ENCODE results near the gene LIN52.

Gene LIN52

DNA sequence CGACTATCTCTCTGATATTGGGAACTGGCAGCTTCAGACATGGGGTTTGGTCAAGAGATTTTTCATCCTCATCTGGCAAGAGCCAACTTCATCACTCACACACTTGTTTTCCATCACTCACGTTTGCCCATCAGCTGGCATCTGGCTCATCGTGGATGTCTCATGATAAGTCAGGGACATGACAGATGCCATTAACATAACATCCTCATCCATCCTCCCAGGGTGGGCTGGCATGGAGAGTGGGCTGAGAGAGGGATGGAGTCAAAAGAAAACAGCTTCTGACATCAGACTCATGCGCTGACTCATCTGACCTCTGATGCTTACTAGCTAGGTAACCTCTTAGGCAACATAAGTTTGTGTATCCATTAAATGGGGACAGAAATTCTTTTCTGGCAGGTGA lies 152.7 kb downstream of the LIN52 start:
- DNase-seq (ENCODE audit: low read depth in 2 of 2), result no peak

- no peak for DNase-seq (ENCODE audit: low read depth in 2 of 2)
Measured at GRCh38 chr14:74238974-74239847, 154.5 kb downstream of the LIN52 start, which contains the start of gene VSX2. TSS of gene VSX2 (plus strand) at chr14:74239449. CDS start at chr14:74239562, 113 bp downstream.

- DNase-seq (ENCODE audit: low read depth in 2 of 2), result no peak
Measured at GRCh38 chr14:74239848-74240793, 155.4 kb downstream of the LIN52 start.

- DNase-seq (ENCODE audit: low read depth in 2 of 2), result no peak
Measured at GRCh38 chr14:74240794-74241651, 156.3 kb downstream of the LIN52 start.

GRCh38 chr14:74241652-74242017 lies 156.9 kb downstream of the LIN52 start:
- DNase-seq (ENCODE audit: low read depth in 2 of 2), result no peak

DNA sequence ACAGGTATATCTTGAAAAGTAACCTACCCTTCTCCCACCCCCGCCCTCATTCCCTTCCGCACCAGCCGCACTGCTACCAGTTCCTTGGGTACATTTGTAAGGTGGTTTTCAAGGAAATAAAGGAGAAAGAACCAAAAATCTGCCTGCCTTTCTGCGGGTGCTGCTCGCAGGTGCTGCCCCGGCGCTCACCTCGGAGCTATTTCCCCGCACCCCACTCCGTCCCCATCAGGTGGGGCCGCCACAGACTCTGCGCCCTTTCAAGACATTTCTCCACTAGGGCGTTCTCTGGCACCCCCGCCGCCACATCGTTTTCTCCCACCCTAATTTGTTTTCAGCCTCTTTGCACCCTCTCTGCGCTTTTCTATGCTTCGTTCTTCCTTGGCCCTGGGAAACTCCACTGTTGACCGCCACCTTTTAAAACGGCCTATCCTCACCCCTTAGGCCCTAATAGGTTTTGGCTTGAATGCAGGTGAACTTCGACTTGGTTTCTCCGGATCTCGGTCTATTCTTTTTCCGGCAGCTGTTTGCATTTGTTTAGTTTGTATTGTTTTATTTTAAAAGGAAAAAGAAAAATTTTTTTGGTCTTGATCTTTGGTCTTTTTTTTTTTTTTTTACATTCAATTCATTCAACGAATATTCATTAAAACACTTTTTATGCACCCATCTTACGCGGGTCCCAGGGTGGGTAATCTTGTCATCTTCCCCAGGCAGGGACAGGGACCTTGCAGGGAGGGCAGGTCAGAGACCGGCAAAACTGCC lies 157.4 kb downstream of the LIN52 start:
- no peak for DNase-seq (ENCODE audit: low read depth in 2 of 2)

GRCh38 chr14:74242780-74243042 lies 158.0 kb downstream of the LIN52 start:
- no peak for DNase-seq (ENCODE audit: low read depth in 2 of 2)

GRCh38 chr14:74243051-74243450 lies 158.3 kb downstream of the LIN52 start:
- no peak for DNase-seq (ENCODE audit: low read depth in 2 of 2)

DNA sequence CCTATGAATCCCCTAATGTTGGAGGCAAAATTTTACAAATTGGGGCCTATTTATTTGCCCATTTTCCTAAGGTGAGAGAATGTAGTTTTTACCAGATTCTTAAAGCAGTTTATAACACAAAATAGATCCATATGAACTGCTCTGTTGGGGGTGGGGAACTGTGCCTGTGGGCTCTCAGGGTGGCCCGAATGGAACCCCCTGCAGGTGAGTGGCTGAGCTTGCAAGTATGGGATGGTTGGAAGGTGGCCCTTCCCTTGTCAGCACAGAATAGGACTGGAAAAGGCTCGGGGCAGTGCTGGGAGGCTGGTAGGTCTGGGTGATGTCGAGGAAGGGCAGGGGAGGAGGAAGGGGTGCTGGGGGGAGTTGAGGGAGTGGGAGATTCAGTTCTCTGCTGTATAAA lies 159.4 kb downstream of the LIN52 start:
- DNase-seq (ENCODE audit: low read depth in 2 of 2), result no peak

DNA sequence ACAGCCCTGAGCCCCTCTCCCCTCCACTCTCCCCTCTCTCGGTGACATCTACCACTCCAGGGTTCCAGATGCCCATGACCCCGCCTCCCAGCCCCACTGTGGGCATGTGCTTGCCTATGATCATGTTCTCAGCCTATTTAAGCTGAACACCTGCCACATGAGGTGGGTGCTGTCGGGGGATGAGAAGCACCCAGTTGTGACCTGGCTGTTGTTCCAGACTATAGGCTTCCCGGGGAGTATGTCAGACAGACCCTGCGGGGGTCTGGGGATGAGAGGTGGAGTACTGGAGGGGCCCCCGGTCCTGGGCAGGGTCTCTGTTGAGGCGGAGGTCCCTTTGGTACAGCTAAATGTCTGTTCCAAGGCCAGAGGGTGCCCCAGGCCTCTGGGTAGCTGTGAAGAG lies 160.5 kb downstream of the LIN52 start:
- DNase-seq (ENCODE audit: low read depth in 2 of 2), result no peak

DNA sequence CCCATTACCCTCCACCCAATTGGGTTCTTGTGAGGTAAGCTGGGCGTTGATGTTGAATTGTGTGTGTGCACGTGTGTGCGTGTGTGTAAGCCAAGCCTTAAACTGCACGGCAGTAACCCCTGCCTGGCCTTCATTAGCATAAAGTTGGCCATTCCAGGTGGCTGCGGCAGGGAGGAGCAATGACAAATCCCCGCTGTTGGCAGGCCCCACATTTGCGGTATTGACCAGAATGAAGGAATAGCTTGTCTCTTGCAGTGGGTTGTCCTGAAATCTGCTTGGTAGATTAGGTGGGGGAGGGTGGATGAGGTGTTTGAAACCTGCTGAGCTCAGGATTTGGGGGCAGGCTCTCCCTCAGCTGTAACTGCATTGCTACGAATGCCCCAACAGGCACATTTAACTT lies 161.8 kb downstream of the LIN52 start:
- DNase-seq (ENCODE audit: low read depth in 2 of 2), result no peak

DNA sequence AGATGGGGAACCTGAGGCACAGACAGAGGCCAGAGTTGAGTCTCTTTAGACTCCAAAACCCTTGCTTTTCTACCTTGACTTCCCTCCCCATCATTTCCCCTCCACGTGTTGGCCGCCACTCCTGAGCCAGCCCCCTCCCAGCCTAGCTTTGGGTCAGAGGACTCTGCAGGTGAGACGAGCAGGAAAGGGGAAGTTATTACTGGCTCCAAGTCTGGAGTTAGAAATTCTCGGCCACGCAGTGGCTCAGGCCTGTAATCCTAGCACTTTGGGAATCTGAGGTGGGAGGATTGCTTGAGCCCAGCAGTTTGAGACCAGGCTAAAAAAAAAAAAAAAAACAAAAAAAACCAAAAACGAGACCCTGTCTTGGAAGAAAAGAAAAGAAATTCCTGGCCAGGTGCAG lies 163.3 kb downstream of the LIN52 start:
- DNase-seq (ENCODE audit: low read depth in 2 of 2), result no peak

- no peak for DNase-seq (ENCODE audit: low read depth in 2 of 2)
Measured at GRCh38 chr14:74249433-74250375, 164.9 kb downstream of the LIN52 start.

All from stimulated activated CD8-positive, alpha-beta memory T cell treated with anti-CD3 and anti-CD28 coated beads, Interleukin-15, amount 100 ng/mL, for 4 hours (primary cell).